ENCODE results near the gene CD7. TPM values are rescaled to one million over a fixed set of nuclear protein-coding genes. Genes with fewer than 3 reads are reported as not detected.

Gene CD7
- total and polyA plus RNA-seq, 9 of the 15 experiments (the other 6 are each of a cell fraction or from before 2014, with no cell fraction given), result 0.21 to 0.35 TPM; not detected in 7

DNA sequence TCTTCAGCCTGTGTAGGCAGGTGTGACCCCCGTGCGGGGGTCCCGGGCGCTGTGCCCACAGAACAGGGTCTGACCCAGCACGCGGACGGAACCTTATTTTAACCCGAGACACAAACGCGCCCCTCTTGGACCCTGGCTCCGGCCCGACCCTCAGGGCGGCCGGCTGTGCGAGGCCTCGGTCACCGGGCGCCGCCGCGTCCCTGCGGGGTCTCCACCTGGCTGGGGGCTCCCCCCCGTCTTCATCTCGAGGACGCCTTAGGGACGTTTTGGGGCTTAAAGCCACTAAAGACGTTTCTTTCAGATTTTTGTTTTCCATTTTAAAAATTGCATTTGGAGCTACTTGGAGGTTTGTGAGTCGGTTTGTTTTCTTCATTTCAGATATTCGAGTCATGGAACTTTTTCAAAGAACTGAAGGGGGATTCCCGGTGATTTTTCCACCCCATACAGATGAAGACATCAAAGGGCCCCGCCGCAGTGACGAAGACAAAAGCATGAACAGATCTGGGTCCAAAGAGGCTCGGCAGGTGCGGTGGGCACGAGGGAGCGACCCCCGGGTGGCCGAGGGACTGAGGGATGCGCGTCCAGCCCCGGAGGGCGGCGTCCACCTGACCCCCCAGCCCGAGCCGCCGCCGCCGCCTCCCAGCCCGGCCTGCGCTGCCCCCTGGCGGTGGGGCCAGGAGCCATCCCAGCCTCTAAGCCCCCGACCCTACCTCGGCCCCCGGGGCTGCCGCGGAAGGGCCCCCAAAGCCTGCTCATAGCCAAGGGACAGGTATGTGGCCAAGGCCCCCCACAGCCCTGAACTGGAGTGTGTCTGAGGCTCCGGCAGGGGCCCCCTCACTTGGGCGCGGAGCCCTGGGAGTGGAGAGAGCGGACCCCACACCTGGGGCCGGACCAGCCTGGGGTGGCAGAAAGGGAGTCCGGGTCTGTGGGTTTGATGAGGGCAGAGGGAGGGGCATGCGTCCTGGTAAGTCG, 3.8 kb upstream of the CD7 start (continued):
- TF ChIP-seq, protein P1, sequence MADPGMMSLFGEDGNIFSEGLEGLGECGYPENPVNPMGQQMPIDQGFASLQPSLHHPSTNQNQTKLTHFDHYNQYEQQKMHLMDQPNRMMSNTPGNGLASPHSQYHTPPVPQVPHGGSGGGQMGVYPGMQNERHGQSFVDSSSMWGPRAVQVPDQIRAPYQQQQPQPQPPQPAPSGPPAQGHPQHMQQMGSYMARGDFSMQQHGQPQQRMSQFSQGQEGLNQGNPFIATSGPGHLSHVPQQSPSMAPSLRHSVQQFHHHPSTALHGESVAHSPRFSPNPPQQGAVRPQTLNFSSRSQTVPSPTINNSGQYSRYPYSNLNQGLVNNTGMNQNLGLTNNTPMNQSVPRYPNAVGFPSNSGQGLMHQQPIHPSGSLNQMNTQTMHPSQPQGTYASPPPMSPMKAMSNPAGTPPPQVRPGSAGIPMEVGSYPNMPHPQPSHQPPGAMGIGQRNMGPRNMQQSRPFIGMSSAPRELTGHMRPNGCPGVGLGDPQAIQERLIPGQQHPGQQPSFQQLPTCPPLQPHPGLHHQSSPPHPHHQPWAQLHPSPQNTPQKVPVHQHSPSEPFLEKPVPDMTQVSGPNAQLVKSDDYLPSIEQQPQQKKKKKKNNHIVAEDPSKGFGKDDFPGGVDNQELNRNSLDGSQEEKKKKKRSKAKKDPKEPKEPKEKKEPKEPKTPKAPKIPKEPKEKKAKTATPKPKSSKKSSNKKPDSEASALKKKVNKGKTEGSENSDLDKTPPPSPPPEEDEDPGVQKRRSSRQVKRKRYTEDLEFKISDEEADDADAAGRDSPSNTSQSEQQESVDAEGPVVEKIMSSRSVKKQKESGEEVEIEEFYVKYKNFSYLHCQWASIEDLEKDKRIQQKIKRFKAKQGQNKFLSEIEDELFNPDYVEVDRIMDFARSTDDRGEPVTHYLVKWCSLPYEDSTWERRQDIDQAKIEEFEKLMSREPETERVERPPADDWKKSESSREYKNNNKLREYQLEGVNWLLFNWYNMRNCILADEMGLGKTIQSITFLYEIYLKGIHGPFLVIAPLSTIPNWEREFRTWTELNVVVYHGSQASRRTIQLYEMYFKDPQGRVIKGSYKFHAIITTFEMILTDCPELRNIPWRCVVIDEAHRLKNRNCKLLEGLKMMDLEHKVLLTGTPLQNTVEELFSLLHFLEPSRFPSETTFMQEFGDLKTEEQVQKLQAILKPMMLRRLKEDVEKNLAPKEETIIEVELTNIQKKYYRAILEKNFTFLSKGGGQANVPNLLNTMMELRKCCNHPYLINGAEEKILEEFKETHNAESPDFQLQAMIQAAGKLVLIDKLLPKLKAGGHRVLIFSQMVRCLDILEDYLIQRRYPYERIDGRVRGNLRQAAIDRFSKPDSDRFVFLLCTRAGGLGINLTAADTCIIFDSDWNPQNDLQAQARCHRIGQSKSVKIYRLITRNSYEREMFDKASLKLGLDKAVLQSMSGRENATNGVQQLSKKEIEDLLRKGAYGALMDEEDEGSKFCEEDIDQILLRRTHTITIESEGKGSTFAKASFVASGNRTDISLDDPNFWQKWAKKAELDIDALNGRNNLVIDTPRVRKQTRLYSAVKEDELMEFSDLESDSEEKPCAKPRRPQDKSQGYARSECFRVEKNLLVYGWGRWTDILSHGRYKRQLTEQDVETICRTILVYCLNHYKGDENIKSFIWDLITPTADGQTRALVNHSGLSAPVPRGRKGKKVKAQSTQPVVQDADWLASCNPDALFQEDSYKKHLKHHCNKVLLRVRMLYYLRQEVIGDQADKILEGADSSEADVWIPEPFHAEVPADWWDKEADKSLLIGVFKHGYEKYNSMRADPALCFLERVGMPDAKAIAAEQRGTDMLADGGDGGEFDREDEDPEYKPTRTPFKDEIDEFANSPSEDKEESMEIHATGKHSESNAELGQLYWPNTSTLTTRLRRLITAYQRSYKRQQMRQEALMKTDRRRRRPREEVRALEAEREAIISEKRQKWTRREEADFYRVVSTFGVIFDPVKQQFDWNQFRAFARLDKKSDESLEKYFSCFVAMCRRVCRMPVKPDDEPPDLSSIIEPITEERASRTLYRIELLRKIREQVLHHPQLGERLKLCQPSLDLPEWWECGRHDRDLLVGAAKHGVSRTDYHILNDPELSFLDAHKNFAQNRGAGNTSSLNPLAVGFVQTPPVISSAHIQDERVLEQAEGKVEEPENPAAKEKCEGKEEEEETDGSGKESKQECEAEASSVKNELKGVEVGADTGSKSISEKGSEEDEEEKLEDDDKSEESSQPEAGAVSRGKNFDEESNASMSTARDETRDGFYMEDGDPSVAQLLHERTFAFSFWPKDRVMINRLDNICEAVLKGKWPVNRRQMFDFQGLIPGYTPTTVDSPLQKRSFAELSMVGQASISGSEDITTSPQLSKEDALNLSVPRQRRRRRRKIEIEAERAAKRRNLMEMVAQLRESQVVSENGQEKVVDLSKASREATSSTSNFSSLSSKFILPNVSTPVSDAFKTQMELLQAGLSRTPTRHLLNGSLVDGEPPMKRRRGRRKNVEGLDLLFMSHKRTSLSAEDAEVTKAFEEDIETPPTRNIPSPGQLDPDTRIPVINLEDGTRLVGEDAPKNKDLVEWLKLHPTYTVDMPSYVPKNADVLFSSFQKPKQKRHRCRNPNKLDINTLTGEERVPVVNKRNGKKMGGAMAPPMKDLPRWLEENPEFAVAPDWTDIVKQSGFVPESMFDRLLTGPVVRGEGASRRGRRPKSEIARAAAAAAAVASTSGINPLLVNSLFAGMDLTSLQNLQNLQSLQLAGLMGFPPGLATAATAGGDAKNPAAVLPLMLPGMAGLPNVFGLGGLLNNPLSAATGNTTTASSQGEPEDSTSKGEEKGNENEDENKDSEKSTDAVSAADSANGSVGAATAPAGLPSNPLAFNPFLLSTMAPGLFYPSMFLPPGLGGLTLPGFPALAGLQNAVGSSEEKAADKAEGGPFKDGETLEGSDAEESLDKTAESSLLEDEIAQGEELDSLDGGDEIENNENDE (IDR thresholded peaks at IDR 0.05; ENCODE audit: low read depth, low read length), result no peak
- TF ChIP-seq FOXA3 (CRISPR knock-in tag; conservative IDR thresholded peaks at IDR 0.05 in 1 of 2, IDR thresholded peaks at IDR 0.05 in 1 of 2) (no peak), RBM39 (optimal IDR thresholded peaks at IDR 0.05; ENCODE audit: low read depth, low read length) (no peak), GTF2E2 (tag; IDR thresholded peaks at IDR 0.05) (no peak), NUFIP1 (IDR thresholded peaks at IDR 0.05; ENCODE audit: partially characterized antibody) (no peak), ZNF41 (CRISPR knock-in tag; conservative IDR thresholded peaks at IDR 0.05) (no peak), FOXJ2 (tag; IDR thresholded peaks at IDR 0.05) (no peak), ZC3H4 (CRISPR knock-in tag; IDR thresholded peaks at IDR 0.05; ENCODE audit: borderline replicate concordance) (no peak), NR3C1 (CRISPR knock-in tag; IDR thresholded peaks at IDR 0.05) (no peak), FOXK2 (conservative IDR thresholded peaks at IDR 0.05 in 1 of 2, IDR thresholded peaks at IDR 0.05 in 1 of 2; ENCODE audit: low read depth in 2 of 2) (no peak), STAT5B (CRISPR knock-in tag; IDR thresholded peaks at IDR 0.05) (no peak), POU5F1 (IDR thresholded peaks at IDR 0.05; ENCODE audit: borderline replicate concordance, low read depth, low read length, partially characterized antibody) (no peak), CEBPB (tag; IDR thresholded peaks at IDR 0.05) (no peak)
- TF ChIP-seq, protein P2, sequence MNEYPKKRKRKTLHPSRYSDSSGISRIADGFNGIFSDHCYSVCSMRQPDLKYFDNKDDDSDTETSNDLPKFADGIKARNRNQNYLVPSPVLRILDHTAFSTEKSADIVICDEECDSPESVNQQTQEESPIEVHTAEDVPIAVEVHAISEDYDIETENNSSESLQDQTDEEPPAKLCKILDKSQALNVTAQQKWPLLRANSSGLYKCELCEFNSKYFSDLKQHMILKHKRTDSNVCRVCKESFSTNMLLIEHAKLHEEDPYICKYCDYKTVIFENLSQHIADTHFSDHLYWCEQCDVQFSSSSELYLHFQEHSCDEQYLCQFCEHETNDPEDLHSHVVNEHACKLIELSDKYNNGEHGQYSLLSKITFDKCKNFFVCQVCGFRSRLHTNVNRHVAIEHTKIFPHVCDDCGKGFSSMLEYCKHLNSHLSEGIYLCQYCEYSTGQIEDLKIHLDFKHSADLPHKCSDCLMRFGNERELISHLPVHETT (CRISPR knock-in tag; conservative IDR thresholded peaks at IDR 0.05 in 1 of 2, IDR thresholded peaks at IDR 0.05 in 1 of 2), result no peak

Data from K562 (cell line).